ENCODE data around the gene SMAD2.

- TF ChIP-seq GATA2 (IDR thresholded peaks at IDR 0.05; ENCODE audit: low read depth, low read length) (no peak), GATA3 (IDR thresholded peaks at IDR 0.05; ENCODE audit: low read depth, low read length) (no peak)
Observed at GRCh38 chr18:47888156-47888555, 42.3 kb downstream of the SMAD2 start.
